HL-60 (cell line): ENCODE data around the gene ECHDC3.

ENCODE experiments used
- DNase-seq, 2 experiments: peaks; one replicate each; pipeline ENCODE4 v3.0.0-alpha.2; 2010 to 2020; ENCODE audit warnings: low read depth in 1 of 2, low spot score in 1 of 2
- H3K27ac ChIP-seq: fragments of 250-450 bp; sonication (Bioruptor Pico); replicated peaks from 2 replicates; pipeline ENCODE4 v1.5.1; 2020; ENCODE audit warnings: mild to moderate bottlenecking, moderate library complexity
- H3K27me3 ChIP-seq: fragments of 250-450 bp; sonication (Bioruptor Pico); 2 replicates; pipeline ENCODE4 v1.5.1; 2021; ENCODE audit warnings: mild to moderate bottlenecking, moderate library complexity; ENCODE audit not compliant: insufficient read depth, poor library complexity, severe bottlenecking
- H3K4me3 ChIP-seq: replicated peaks from 2 replicates; pipeline ENCODE4 v1.5.1; 2011; ENCODE audit warnings: mild to moderate bottlenecking, control low read depth, low read length; ENCODE audit not compliant: insufficient read depth
- CTCF ChIP-seq: IDR thresholded peaks from one replicate; pipeline ENCODE4 v1.5.1; 2011; ENCODE audit warnings: low read length, control low read depth, inconsistent platforms; ENCODE audit not compliant: insufficient read depth
- GABPA ChIP-seq: IDR thresholded peaks from 2 replicates; pipeline ENCODE4 v1.6.1; 2012; ENCODE audit warnings: low read depth
- POLR2AphosphoS5 ChIP-seq: IDR thresholded peaks from 2 replicates; pipeline ENCODE4 v1.6.1; 2012; ENCODE audit warnings: low read depth
- REST ChIP-seq: IDR thresholded peaks from 2 replicates; pipeline ENCODE4 v1.6.1; 2012; ENCODE audit warnings: low read depth; ENCODE audit not compliant: insufficient replicate concordance
- SPI1 ChIP-seq: IDR thresholded peaks from 2 replicates; pipeline ENCODE4 v1.6.1; 2012; ENCODE audit warnings: low read depth, mild to moderate bottlenecking, borderline replicate concordance

The ECHDC3 gene

GRCh38 chr10:11745045-11745444 lies 2.9 kb downstream of the ECHDC3 start:
- H3K27me3 ChIP-seq, result no peaks in the 10 kb centered on the region
- H3K27ac ChIP-seq, result no peak overlapping the region
- no peak for DNase-seq
- TF ChIP-seq GABPA, result no peak
- no peak for TF ChIP-seq POLR2AphosphoS5
- TF ChIP-seq SPI1, result no peak
- no peak for TF ChIP-seq REST
- no peak for TF ChIP-seq CTCF
- no peak overlapping the region for H3K4me3 ChIP-seq

- DNase-seq, result peak in 1 of 2 experiments; percentile 36
- H3K27me3 ChIP-seq, result no peaks in the 10 kb centered on the region
- TF ChIP-seq REST (no peak), POLR2AphosphoS5 (no peak), SPI1 (peak; percentile 28; the same call in 1 of the 2 replicates)
These were observed 4.8 kb downstream of the ECHDC3 start for GRCh38 chr10:11746883-11747539.

GRCh38 chr10:11748866-11749265 lies 6.7 kb downstream of the ECHDC3 start:
- no peak overlapping the region for H3K4me3 ChIP-seq
- TF ChIP-seq CTCF (no peak), SPI1 (no peak), REST (no peak), GABPA (no peak), POLR2AphosphoS5 (no peak)
- DNase-seq, result no peak
- no peak overlapping the region for H3K27ac ChIP-seq
- no peaks in the 10 kb centered on the region for H3K27me3 ChIP-seq

More at GRCh38 chr10:11746883-11747539, 4.8 kb downstream of the ECHDC3 start:
- Histone ChIP-seq H3K4me3 (no peak overlapping the region), H3K27ac (no peak overlapping the region)
